ENCODE data around the gene DNM3.

DNA sequence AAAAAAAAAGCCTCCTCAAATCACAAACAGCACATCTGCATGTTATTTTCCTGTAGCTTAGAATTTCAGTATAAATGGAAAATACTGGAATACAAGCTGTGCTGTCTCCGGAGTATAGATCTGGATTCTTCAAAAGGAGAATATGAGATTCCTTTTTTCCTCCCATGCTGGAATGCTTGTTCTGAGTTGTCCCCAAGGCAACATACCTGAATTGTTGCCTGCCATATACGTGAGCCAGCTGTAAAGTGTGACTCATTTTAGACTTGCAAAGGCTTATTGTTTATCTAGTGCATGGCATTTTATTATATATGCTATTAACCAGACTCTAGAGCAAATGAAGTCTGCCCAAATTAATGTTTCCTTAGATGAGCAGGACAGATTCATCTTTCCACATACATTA, 484.2 kb downstream of the DNM3 start:
- TF ChIP-seq EP300 (IDR thresholded peaks at IDR 0.05) (no peak), POLR2A (IDR thresholded peaks at IDR 0.05) (no peak)
